MG63 (cell line): ENCODE results near the gene NFATC2IP. TPM values are rescaled to one million over a fixed set of nuclear protein-coding genes. Genes with fewer than 3 reads are reported as not detected.
A peak's percentile ranks its signal among the peaks of the same experiment; 100 is the strongest.
"Not testable (repeated sequence)": the region's sequence is repeated elsewhere in the genome, so short reads cannot be mapped to it uniquely, and the experiment has no call there.

ENCODE experiments used
- DNase-seq: peaks from one replicate; pipeline ENCODE4 v3.0.0-alpha.2; 2020
- H3K27me3 ChIP-seq: fragments of 250-450 bp; sonication (Bioruptor Pico); 2 replicates; pipeline ENCODE4 v1.5.1; 2020; ENCODE audit warnings: mild to moderate bottlenecking, moderate library complexity
- H3K36me3 ChIP-seq: fragments of 250-450 bp; sonication (Bioruptor Pico); 2 replicates; pipeline ENCODE4 v1.5.1; 2020; ENCODE audit warnings: mild to moderate bottlenecking, moderate library complexity
- H3K4me3 ChIP-seq: fragments of 250-450 bp; sonication (Bioruptor Pico); 2 replicates; pipeline ENCODE4 v1.5.1; 2020; ENCODE audit warnings: mild to moderate bottlenecking, moderate library complexity
- H3K9me3 ChIP-seq: fragments of 250-450 bp; sonication (Bioruptor Pico); 2 replicates; pipeline ENCODE4 v1.5.1; 2020; ENCODE audit warnings: mild to moderate bottlenecking, moderate library complexity
- total RNA-seq: library from RNA; depleted of rRNA; stranded (reverse); fragments of >200 nt; shearing (Covaris generic); gene quantifications from 2 replicates; pipeline ENCODE4 v1.2.3, GENCODE V29; 2014; ENCODE audit warnings: low replicate concordance

Gene NFATC2IP
- total RNA-seq, 1 experiment from 2014 or later: 21.3 TPM

DNA sequence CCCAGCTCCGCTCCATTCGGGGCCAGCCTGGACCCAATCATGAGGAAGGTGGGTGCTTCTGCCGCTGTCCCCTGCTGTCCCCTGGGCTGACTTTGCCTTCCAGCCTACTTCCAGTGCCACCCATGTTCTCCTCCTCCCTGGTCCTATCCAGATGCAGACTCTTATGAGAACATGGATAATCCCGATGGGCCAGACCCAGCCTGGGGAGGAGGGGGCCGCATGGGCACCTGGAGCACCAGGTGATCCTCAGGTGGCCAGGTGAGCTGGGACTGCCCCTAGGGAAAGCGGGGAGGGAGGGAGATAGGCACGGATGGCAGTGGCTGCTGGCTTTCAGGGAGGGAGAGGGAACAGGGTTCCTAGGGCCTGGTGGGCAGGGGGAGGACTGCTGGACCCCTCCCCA is 12.0 kb upstream of the NFATC2IP start:
- Histone ChIP-seq H3K9me3 (no peaks in the 10 kb centered on the region), H3K4me3 (no peak overlapping the region), H3K27me3 (no peaks in the 10 kb centered on the region), H3K36me3 (no peaks in the 10 kb centered on the region)
- no peak for DNase-seq

DNA sequence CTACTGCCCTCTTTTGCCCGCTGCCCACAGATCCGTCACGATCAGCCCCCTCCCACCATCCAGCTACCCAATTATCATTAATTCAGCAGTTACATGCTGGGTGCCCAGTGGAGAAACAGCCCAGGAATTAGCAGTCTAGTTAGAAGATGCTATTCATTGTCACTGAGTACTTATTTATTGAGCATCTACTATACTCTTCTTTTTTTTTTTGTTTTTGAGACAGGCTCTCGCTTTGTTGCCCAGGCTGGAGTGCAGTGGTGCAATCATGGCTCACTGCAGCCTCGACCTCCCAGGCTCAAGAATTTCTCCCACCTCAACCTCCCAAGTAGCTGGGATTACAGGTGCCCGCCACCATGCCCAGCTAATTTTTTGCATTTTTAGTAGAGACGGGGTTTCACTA is 10.9 kb upstream of the NFATC2IP start:
- not testable (repeated sequence) for H3K36me3 ChIP-seq, DNase-seq

DNA sequence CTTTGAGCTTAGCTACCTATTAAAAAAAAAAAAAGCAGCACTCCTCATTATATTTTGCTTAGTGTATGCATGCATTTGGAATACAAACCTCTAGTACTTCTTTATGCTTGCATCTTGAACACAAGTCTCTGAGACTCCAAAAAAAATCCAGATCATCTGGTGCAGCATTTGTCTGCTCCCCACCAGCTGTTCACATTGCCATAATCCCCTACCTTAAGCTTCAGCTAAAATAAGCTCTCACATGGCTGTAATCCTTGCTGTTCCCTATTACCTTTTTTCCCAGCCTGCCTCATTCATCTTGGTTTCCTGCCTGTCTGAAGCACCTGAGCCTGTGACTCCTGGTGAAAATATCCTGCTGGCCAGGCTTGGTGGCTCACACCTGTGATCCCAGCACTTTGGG is 7.5 kb upstream of the NFATC2IP start:
- H3K4me3 ChIP-seq: no peak overlapping the region
- DNase-seq: no peak
- no peaks in the 10 kb centered on the region for H3K36me3 ChIP-seq
- H3K9me3 ChIP-seq: no peaks in the 10 kb centered on the region
- no peaks in the 10 kb centered on the region for H3K27me3 ChIP-seq

More for the DNA sequence above, 10.9 kb upstream of the NFATC2IP start:
- H3K9me3 ChIP-seq, H3K4me3 ChIP-seq, H3K27me3 ChIP-seq: not testable (repeated sequence)

DNA sequence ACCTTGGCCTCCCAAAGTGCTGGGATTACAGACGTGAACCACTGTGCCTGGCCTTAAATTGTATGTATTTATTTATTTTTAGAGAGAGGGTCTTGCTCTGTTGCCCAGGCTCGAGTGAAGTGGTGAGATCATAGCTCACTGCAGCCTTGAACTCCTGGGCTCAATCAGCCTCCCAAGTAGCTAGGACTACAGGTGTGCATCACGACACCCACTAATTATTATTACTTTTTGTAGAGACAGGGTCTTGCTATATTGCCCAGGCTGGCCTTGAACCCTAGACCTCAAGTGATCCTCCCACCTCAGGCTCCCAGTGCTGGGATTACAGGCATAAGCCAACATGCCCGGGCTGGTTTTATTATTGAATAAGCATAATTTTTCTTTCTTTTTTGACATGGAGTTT is 4.1 kb upstream of the NFATC2IP start:
- Histone ChIP-seq H3K4me3 (no peak overlapping the region), H3K27me3 (no peaks in the 10 kb centered on the region), H3K9me3 (no peaks in the 10 kb centered on the region), H3K36me3 (no peaks in the 10 kb centered on the region)
- no peak for DNase-seq

- DNase-seq: peak; percentile 46
- Histone ChIP-seq H3K27me3 (no peaks in the 10 kb centered on the region), H3K4me3 (peak overlapping the region; percentile 98), H3K9me3 (no peaks in the 10 kb centered on the region), H3K36me3 (peaks cover 33% of the 10 kb centered on the region)
Observed at GRCh38 chr16:28951410-28951943, 740 bp downstream of the NFATC2IP start.

GRCh38 chr16:28958216-28958615 is 7.5 kb downstream of the NFATC2IP start:
- Histone ChIP-seq H3K36me3 (peaks cover 61% of the 10 kb centered on the region), H3K4me3 (no peak overlapping the region), H3K9me3 (no peaks in the 10 kb centered on the region), H3K27me3 (no peaks in the 10 kb centered on the region)
- DNase-seq: no peak

DNA sequence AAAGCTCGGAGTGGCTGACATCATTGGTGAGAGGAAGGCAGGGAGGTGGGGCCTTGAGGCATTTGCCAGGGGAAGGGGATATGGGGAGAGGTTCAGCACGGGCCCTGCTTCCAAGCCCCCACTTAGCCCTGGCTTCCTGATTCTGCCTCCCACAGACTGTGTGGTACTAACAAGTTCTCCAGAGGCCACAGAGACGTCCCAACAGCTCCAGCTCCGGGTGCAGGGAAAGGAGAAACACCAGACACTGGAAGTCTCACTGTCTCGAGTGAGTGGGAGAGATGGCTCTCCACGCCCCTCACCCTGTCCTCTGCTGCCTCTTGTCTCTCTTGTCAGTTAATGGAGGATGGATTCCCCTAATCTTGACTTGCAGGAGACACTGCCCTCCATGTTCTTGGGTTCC is 8.1 kb downstream of the NFATC2IP start:
- Histone ChIP-seq H3K9me3 (no peaks in the 10 kb centered on the region), H3K4me3 (no peak overlapping the region), H3K36me3 (peaks cover 63% of the 10 kb centered on the region), H3K27me3 (no peaks in the 10 kb centered on the region)
- no peak for DNase-seq

GRCh38 chr16:28964072-28964471 is 13.3 kb downstream of the NFATC2IP start:
- Histone ChIP-seq H3K27me3 (no peaks in the 10 kb centered on the region), H3K36me3 (peaks cover 32% of the 10 kb centered on the region), H3K4me3 (no peak overlapping the region), H3K9me3 (no peaks in the 10 kb centered on the region)
- no peak for DNase-seq

- peaks cover 29% of the 10 kb centered on the region for H3K36me3 ChIP-seq
- H3K4me3 ChIP-seq: no peak overlapping the region
- no peak for DNase-seq
- no peaks in the 10 kb centered on the region for H3K27me3 ChIP-seq
- no peaks in the 10 kb centered on the region for H3K9me3 ChIP-seq
Observed at GRCh38 chr16:28964496-28964895, 13.8 kb downstream of the NFATC2IP start.

- Histone ChIP-seq H3K4me3 (no peak overlapping the region), H3K36me3 (peaks cover 17% of the 10 kb centered on the region), H3K9me3 (no peaks in the 10 kb centered on the region), H3K27me3 (no peaks in the 10 kb centered on the region)
- no peak for DNase-seq
Observed at GRCh38 chr16:28967156-28967555, 16.4 kb downstream of the NFATC2IP start.

- H3K4me3 ChIP-seq, DNase-seq, H3K9me3 ChIP-seq, H3K36me3 ChIP-seq, H3K27me3 ChIP-seq: not testable (repeated sequence)
Observed at GRCh38 chr16:28969696-28970095, 19.0 kb downstream of the NFATC2IP start.

DNA sequence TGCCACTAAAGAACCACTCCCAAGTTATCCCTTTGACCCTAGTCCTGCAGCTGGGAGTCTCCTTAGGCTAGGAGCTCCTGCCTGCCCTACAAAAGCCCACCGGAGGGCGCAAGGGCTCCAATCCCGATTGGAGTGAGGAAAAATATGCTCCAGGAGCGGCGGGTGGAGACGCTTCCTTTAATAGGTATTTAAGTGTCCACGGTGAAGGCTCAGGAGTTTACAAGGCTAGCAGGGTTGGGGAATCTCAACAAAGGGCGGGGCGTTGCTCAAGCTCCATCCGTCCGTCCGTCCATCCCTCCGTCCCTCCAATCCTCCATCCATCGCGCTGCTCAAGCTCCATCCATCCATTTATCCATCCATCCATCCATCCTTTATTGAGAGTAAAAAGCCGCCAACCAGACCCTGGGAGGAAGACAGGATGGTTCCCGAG is 23.3 kb downstream of the NFATC2IP start:
- peak; percentile 72 for DNase-seq
- peaks cover 7% of the 10 kb centered on the region; the same call in 1 of the 2 replicates for H3K36me3 ChIP-seq
- H3K4me3 ChIP-seq: peak overlapping the region; percentile 84
- no peaks in the 10 kb centered on the region for H3K27me3 ChIP-seq
- no peaks in the 10 kb centered on the region for H3K9me3 ChIP-seq

GRCh38 chr16:28974437-28975157 is 23.9 kb downstream of the NFATC2IP start, which contains the start of gene SPNS1:
Gene SPNS1, plus strand, starts transcription at chr16:28974778. Its CDS starts 374 bp downstream, at chr16:28975152.
- Histone ChIP-seq H3K36me3 (peaks cover 10% of the 10 kb centered on the region; the same call in 1 of the 2 replicates), H3K4me3 (peak within 1 kb of the TSS; percentile 84), H3K27me3 (no peaks in the 10 kb centered on the region), H3K9me3 (no peaks in the 10 kb centered on the region)
- peak; percentile 98 for DNase-seq

DNA sequence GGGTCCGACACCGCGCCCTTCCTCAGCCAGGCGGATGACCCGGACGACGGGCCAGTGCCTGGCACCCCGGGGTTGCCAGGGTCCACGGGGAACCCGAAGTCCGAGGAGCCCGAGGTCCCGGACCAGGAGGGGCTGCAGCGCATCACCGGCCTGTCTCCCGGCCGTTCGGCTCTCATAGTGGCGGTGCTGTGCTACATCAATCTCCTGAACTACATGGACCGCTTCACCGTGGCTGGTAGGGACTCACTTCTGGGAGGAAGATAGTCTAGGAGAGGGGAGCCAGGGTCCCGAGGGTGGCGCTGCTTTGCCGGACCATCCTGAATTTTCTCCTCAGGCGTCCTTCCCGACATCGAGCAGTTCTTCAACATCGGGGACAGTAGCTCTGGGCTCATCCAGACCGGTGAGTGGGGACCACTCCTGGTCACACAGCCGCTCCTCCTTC is 24.4 kb downstream of the NFATC2IP start:
- Histone ChIP-seq H3K27me3 (no peaks in the 10 kb centered on the region), H3K36me3 (peaks cover 14% of the 10 kb centered on the region), H3K4me3 (peak overlapping the region; percentile 84), H3K9me3 (no peaks in the 10 kb centered on the region)
- no peak for DNase-seq

DNA sequence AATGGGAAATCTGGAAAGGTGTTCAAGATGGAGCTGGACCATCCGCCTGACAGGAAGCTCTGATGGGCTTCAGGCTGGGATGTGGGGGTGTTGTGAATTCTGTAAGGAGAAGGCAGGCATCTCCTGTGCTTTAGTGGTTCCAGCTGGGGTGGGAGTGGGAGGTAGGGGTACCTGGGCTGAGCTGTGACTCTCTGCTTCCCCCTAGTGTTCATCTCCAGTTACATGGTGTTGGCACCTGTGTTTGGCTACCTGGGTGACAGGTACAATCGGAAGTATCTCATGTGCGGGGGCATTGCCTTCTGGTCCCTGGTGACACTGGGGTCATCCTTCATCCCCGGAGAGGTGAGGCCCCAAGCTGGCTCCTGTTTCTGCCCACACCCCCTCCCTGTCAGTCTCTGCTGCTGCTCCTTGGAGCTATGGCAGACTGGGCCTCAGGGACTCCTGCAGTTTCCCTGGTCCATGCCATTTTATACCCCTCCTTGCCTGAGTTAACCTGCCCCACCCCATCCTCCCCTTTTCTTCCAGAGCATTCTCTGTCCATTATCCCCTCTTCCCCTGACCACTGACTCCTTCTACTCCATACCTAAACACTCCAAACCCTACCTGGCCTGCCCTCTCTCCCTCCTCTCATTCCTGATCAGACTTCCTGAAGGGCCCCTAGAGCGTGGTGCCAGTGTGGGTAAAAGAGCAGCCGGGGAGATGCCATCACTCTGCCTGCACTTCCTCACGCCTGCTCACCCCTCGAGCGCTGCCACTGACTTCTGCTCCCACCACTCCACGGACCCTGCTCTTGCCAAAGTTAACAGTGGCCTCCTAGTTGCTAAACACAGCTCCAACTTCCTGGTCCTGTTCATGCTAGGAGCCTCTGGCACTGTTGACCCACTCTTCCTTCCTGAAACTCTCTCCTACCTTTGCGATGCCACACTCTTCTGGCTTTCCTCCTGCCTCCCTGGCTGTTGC is 27.2 kb downstream of the NFATC2IP start:
- 0 out of 2 replicates have a peak, but pooled peaks cover 5% of the 10 kb centered on the region for H3K9me3 ChIP-seq
- H3K4me3 ChIP-seq: no peak overlapping the region
- no peak for DNase-seq
- no peaks in the 10 kb centered on the region for H3K27me3 ChIP-seq
- H3K36me3 ChIP-seq: peaks cover 28% of the 10 kb centered on the region

- H3K36me3 ChIP-seq: peaks cover 28% of the 10 kb centered on the region
- not testable (repeated sequence) for DNase-seq, H3K4me3 ChIP-seq, H3K27me3 ChIP-seq, H3K9me3 ChIP-seq
Observed at GRCh38 chr16:28980330-28980729, 29.6 kb downstream of the NFATC2IP start.

DNA sequence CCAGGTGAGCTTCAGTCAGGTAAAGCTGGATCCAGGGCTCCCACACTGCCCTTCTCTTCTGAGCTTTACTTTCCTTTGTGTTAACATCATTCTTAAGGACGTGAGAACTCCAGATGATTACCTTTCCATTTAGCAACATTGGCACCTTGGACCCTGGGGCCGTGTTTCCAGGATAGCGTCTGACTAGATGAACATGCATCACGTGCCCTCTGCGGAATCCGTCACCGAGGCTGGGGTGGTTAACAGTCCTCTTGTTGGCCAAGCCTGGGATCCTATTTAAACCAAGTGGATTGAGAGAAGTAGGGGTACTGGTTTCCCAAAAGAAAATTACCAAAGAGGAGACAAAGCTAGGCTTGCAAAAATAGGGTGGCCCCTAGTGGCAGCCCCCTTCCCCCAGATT is 30.2 kb downstream of the NFATC2IP start:
- DNase-seq: no peak
- Histone ChIP-seq H3K27me3 (no peaks in the 10 kb centered on the region), H3K9me3 (0 out of 2 replicates have a peak, but pooled peaks cover 5% of the 10 kb centered on the region), H3K4me3 (no peak overlapping the region), H3K36me3 (peaks cover 28% of the 10 kb centered on the region)
